ENCODE measurements around the gene YOD1.

The YOD1 gene

DNA sequence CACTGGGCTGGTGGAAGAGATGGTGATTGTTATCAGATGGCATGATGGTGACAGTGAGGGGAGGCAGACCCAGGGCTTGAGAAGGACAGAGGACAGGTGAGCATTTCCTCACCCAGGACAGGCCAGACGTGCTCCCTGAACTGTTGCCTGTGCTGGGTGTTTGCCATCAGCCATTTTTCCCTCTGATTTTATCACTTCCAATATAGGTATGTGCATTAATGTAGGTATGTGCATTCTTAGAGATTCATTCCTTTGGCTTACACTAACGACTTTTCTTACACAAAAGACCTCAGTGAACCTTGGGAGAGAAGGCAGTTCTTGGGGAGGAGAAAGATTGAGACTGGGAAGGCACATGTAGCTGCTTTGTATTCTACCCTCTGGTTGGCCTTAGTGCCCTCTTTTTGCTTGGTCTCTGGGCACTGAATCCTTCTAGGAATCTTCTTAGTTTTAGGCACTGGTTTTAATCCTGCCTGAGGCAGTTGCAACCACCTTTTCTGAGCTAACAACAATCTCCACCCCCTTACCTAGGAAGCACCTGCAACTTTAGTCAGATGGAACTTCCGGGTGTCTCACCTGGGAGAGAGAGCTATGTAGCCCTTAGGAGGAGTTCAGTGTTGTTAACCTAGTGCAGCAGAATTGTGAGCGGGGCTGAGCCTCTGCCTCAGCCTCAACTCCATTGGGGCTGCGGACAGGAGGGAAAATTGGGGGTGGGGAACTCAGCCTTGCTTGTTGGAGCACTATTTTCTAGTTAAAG, 49.3 kb downstream of the YOD1 start:
- no peak for TF ChIP-seq CTCF (IDR thresholded peaks at IDR 0.05; ENCODE audit: low read depth, low read length)
- no peak for DNase-seq

DNA sequence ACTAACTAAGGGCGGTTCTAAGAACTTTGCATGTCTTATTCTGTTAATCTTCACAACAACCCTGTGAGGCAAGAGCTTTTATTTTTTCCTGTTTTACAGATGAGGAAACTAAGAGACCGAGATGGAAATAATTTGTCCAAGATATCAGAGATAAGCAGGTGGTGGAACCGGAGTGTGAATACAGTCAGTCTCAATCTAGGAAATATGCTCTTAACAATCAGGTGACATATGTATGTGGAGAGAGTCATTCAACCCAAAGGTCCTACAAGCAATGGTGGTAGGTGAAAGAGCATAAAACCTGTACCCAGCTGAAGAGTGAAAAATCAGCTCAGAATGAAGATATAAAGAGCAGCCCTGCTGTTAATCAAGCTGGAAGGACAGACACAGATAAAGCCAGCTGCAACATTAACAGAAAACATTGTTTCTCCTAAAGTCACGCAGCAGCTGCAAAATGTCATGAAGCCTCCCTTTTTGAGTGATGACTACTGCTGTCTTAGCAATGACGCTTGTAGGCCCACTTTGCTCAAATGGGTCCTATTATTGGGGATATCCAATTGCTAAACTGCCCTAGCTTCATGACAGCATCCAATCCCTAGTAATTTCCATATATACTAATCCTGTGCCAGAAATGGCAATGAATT, 50.2 kb downstream of the YOD1 start:
- no peaks in the 10 kb centered on the region for H3K9me3 ChIP-seq
- no peak for TF ChIP-seq CTCF (IDR thresholded peaks at IDR 0.05; ENCODE audit: low read depth, low read length)
- H3K4me1 ChIP-seq: no peaks in the 10 kb centered on the region
- no peaks in the 10 kb centered on the region for H3K36me3 ChIP-seq
- H3K27me3 ChIP-seq: peaks cover 35% of the 10 kb centered on the region
- no peak overlapping the region for H3K4me3 ChIP-seq (ENCODE audit: low read depth, low read length)
- DNase-seq: no peak

More for the DNA sequence above, 49.3 kb downstream of the YOD1 start:
- no peaks in the 10 kb centered on the region for H3K36me3 ChIP-seq
- H3K4me3 ChIP-seq (ENCODE audit: low read depth, low read length): no peak overlapping the region
- no peaks in the 10 kb centered on the region for H3K4me1 ChIP-seq
- no peaks in the 10 kb centered on the region for H3K9me3 ChIP-seq
- peaks cover 28% of the 10 kb centered on the region for H3K27me3 ChIP-seq

GRCh38 chr1:206998816-206999215, 52.2 kb downstream of the YOD1 start:
- DNase-seq: no peak
- Histone ChIP-seq H3K9me3 (no peaks in the 10 kb centered on the region), H3K36me3 (no peaks in the 10 kb centered on the region), H3K27me3 (peaks cover 42% of the 10 kb centered on the region), H3K4me1 (no peaks in the 10 kb centered on the region), H3K4me3 (ENCODE audit: low read depth, low read length) (no peak overlapping the region)
- no peak for TF ChIP-seq CTCF (IDR thresholded peaks at IDR 0.05; ENCODE audit: low read depth, low read length)
